Measurements from ENCODE around the gene ACO2. TPM values are rescaled to one million over a fixed set of nuclear protein-coding genes. Genes with fewer than 3 reads are reported as not detected.

ACO2 gene
- total RNA-seq, 1 donor from 2014 or later, result 66.5 TPM

DNA sequence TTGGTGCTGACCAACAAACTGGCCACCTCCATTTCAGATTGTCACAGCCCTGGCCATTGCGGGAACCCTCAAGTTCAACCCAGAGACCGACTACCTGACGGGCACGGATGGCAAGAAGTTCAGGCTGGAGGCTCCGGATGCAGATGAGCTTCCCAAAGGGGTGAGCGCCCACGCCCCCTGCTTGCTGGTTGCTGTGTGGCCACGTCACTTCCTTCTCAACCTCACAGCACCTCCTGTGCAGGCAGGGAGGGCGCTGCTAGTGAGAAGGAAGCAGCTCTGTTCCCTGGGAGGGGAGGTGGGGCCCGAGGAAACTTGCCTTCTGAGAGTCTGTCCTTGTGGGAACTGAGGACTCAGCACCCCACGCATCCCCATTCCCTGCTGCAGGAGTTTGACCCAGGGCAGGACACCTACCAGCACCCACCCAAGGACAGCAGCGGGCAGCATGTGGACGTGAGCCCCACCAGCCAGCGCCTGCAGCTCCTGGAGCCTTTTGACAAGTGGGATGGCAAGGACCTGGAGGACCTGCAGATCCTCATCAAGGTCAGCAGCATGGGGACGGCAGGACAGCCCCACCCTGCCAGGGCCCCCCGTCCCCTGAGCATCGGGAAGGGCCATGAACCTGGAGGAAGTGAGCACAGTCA is 56.0 kb downstream of the ACO2 start:
- no peak for ATAC-seq

- peak; percentile 30 for ATAC-seq
Observed at GRCh38 chr22:41525450-41526225, 56.7 kb downstream of the ACO2 start.

- ATAC-seq, result no peak
Observed at GRCh38 chr22:41526226-41526829, 57.4 kb downstream of the ACO2 start.

GRCh38 chr22:41526830-41527799 is 58.2 kb downstream of the ACO2 start:
- peak; percentile 35 for ATAC-seq

DNA sequence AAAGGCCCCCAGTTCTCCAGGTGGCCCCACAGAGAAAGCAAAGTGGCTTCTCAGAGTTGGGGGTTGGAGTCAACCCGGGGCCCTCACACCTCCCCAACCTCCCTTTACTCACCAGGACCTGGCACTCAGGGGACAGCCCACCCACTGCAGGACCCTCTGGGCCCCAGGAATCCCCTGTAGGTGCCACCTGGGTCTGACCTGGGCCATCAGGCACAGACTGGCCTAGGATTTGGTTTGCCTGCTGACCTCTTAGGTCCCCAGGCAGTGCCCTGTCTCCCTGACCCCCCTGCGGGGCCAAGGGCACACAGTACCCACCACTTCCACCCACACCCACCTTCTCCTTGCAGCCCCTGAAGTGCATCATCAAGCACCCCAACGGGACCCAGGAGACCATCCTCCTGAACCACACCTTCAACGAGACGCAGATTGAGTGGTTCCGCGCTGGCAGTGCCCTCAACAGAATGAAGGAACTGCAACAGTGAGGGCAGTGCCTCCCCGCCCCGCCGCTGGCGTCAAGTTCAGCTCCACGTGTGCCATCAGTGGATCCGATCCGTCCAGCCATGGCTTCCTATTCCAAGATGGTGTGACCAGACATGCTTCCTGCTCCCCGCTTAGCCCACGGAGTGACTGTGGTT is 59.3 kb downstream of the ACO2 start:
- no peak for ATAC-seq

- no peak for ATAC-seq
Observed at GRCh38 chr22:41528938-41529561, 60.1 kb downstream of the ACO2 start.

- ATAC-seq, result no peak
Observed at GRCh38 chr22:41530890-41531714, 62.2 kb downstream of the ACO2 start.

- no peak for ATAC-seq
Observed at GRCh38 chr22:41531715-41532477, 63.0 kb downstream of the ACO2 start.

- peak; percentile 43 for ATAC-seq
Observed at GRCh38 chr22:41532908-41533825, 64.2 kb downstream of the ACO2 start.

DNA sequence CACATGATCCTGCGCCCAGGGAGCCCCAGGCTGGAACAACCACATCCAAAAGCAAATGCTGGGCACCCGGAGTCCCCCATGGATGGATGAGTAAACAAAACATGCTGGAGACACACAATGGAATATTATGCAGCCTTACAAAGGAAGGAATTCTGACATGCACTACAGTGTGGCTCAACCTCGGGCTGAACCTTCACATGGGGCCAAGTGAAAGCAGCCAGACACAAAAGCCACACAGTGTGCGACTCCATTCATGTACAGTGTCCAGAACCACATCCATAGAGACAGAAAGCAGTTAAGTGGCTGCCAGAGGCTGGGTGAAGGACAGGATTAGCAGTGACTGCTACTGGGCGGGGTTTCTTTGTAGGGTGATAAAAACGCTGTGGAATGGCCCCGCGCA is 65.3 kb downstream of the ACO2 start:
- no peak for ATAC-seq

GRCh38 chr22:41535244-41535643 is 66.3 kb downstream of the ACO2 start:
- ATAC-seq, result no peak

GRCh38 chr22:41537203-41537602 is 68.3 kb downstream of the ACO2 start:
- no peak for ATAC-seq

GRCh38 chr22:41538583-41538982 is 69.7 kb downstream of the ACO2 start:
- ATAC-seq, result no peak

DNA sequence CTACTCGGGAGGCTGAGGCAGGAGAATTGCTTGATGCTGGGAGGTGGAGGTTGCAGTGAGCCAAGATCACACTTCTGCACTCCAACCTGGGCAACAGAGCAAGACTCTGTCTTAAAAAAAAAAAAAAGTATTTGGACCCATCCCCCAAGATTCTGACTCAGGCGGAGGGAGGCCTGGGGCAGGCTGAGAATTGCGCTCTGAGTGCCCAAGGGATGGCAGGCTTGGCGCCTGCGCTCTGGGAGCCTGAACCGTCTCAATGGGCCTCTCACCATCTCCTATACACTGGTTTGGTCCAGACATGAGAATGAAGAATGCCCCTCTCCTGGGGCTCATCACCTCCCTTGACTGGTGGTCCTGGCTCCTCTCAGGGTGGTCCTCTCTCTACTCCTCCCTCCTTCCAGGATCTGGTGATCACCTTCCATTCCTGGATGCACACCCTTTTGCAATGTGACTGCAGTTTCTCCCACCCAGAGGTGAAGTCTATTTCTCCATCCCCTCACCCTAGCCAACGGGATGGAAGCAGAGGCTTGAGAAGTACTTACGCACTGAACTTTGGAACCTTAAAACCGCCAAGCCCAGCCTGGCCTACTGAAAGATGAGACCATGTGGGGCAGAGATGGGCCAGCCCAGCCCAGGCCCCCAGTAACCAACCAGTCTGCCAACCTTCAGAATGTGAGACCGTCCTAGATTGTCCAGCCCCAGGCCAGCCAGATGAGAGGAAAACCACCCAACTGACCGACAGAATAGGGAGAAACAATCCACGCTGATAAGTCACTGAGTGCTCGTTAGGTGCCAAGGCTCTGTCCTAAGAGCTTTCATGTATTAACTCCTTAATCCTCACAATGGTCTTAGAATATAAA is 70.5 kb downstream of the ACO2 start:
- no peak for ATAC-seq

- ATAC-seq, result no peak
Observed at GRCh38 chr22:41540006-41540315, 71.0 kb downstream of the ACO2 start.

DNA sequence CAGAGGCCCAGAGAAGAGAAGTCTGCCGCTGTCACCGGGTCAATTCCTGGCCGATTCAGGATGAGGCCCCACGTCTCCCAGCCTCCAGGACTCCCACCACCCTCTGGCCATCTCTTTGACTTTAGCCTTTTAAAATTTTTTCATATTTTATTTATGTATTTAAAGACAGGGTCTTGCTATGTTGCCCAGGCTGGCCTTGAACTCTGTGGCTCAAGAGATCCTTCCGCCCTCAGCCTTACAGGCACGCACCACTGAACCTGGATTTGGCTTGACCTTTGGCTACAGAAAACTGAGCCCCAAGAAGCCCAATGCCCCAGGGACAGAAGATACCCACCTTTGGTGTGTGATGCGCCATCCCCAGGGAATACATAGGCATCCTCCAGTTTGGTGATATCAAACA is 71.4 kb downstream of the ACO2 start:
- no peak for ATAC-seq

DNA sequence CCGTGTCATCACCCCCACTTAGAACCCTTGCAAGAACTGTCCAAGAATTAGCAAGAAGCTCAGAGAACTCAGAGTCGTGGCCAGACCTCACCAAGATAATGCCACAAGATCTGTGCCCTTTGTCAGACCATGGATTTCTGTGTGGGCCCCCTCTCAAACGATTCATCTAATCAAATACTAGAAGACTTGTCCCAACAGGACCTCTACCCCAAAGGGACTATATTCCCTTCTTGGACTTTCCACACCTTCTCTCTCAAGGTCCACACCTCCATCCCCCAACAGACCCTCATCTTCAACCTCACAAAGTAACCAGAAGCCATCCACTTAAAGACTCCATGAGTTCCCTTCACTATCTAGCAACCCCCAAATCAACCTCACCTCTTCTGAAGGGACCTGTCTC is 72.6 kb downstream of the ACO2 start:
- no peak for ATAC-seq

GRCh38 chr22:41542224-41542623 is 73.3 kb downstream of the ACO2 start:
- ATAC-seq, result no peak

All from esophagus mucosa (tissue), 1 donor.